K562 (cell line): ENCODE data around the gene MTMR3. TPM values are rescaled to one million over a fixed set of nuclear protein-coding genes. Genes with fewer than 3 reads are reported as not detected.
A peak's percentile ranks its signal among the peaks of the same experiment; 100 is the strongest.

ENCODE experiments used
- ATF7 ChIP-seq: fragments of 450-650 bp; IDR thresholded peaks from 2 replicates; pipeline ENCODE4 v1.7.1; 2014; ENCODE audit warnings: mild to moderate bottlenecking, moderate library complexity
- CBX8 ChIP-seq: fragments of 200-600 bp; sonication (generic); IDR thresholded peaks from 2 replicates; pipeline ENCODE4 v1.6.1; 2012; ENCODE audit warnings: borderline replicate concordance, mixed run types, low read depth, mild to moderate bottlenecking, moderate library complexity, mixed read lengths, low read length, control low read depth, inconsistent platforms; ENCODE audit not compliant: poor library complexity, severe bottlenecking; ENCODE audit errors: extremely low read depth
- CC2D1A ChIP-seq: fragments of 450-650 bp; IDR thresholded peaks from 2 replicates; pipeline ENCODE4 v1.6.1; 2017; ENCODE audit warnings: mild to moderate bottlenecking
- CEBPG ChIP-seq, 3 experiments: fragments of 200-800 bp in 1 of 3; sonication (Bioruptor generic) in 1 of 3; sonication (generic) in 1 of 3; formaldehyde crosslinking in 1 of 3; IDR thresholded peaks in 2 of 3; conservative IDR thresholded peaks in 1 of 3; 2 replicates each; pipeline versions ENCODE4 v1.6.1 to v1.8.0; 2016 to 2022; ENCODE audit warnings: missing compliant biosample characterization in 2 of 3, missing genetic modification characterization in 2 of 3, mild to moderate bottlenecking in 1 of 3, missing genetic modification reagents in 1 of 3
- FIP1L1 ChIP-seq: fragments of 200-400 bp; formaldehyde crosslinking; IDR thresholded peaks from 2 replicates; pipeline ENCODE4 v1.6.1; 2018; ENCODE audit warnings: mild to moderate bottlenecking, low read depth, low read length; ENCODE audit not compliant: poor library complexity, severe bottlenecking
- KLF1 ChIP-seq: fragments of 450-650 bp; IDR thresholded peaks from 2 replicates; pipeline ENCODE4 v1.6.1; 2016; ENCODE audit warnings: missing genetic modification characterization, missing compliant biosample characterization
- NRF1 ChIP-seq, 2 experiments: fragments of 450-650 bp; IDR thresholded peaks in 1 of 2; conservative IDR thresholded peaks in 1 of 2; 2 replicates each; pipeline ENCODE4 v1.6.1; 2014; ENCODE audit warnings: mild to moderate bottlenecking in 2 of 2
- PTBP1 ChIP-seq: fragments of 200-400 bp; formaldehyde crosslinking; IDR thresholded peaks from 2 replicates; pipeline ENCODE4 v1.6.1; 2017; ENCODE audit warnings: low read depth, low read length
- RBM15 ChIP-seq: fragments of 200-400 bp; formaldehyde crosslinking; IDR thresholded peaks from 2 replicates; pipeline ENCODE4 v1.6.1; 2018; ENCODE audit warnings: mild to moderate bottlenecking, low read length, moderate library complexity; ENCODE audit not compliant: insufficient read depth
- SIN3B ChIP-seq: fragments of 450-650 bp; IDR thresholded peaks from 2 replicates; pipeline ENCODE4 v1.6.1; 2017; ENCODE audit warnings: low read depth, mild to moderate bottlenecking, moderate library complexity
- SMAD4 ChIP-seq: fragments of 250-450 bp; sonication (Bioruptor Pico); conservative IDR thresholded peaks from 2 replicates; pipeline ENCODE4 v1.8.0; 2021; ENCODE audit warnings: inconsistent platforms, mild to moderate bottlenecking, moderate library complexity
- SMARCB1 ChIP-seq: IDR thresholded peaks from 2 replicates; pipeline ENCODE4 v1.6.1; 2011; ENCODE audit warnings: improper control_type of control experiment, low read depth; ENCODE audit not compliant: insufficient read length
- TEAD2 ChIP-seq: fragments of 450-650 bp; IDR thresholded peaks from 2 replicates; pipeline ENCODE4 v1.6.1; 2016; ENCODE audit warnings: missing genetic modification characterization, control low read depth, missing compliant biosample characterization
- XRCC3 ChIP-seq: fragments of 450-650 bp; IDR thresholded peaks from 2 replicates; pipeline ENCODE4 v1.6.1; 2017; ENCODE audit warnings: mild to moderate bottlenecking, moderate library complexity
- YY1 ChIP-seq, 3 experiments: IDR thresholded peaks; 2 replicates each; pipeline ENCODE4 v1.6.1; 2011; ENCODE audit warnings: low read length in 2 of 3, mild to moderate bottlenecking in 2 of 3, moderate library complexity in 2 of 3, borderline replicate concordance in 1 of 3, control low read depth in 1 of 3, low read depth in 1 of 3; ENCODE audit not compliant: insufficient read depth in 3 of 3, insufficient replicate concordance in 2 of 3, control insufficient read depth in 1 of 3, insufficient read length in 1 of 3; ENCODE audit errors: extremely low read depth in 1 of 3
- ZBTB11 ChIP-seq, 3 experiments: fragments of 200-800 bp in 1 of 3; fragments of 250-450 bp in 1 of 3; fragments of 450-650 bp in 1 of 3; sonication (Bioruptor Pico) in 1 of 3; sonication (Bioruptor generic) in 1 of 3; formaldehyde crosslinking in 1 of 3; IDR thresholded peaks; 2 replicates each; pipeline versions ENCODE4 v1.6.1 to v1.8.0; 2016 to 2022; ENCODE audit warnings: mild to moderate bottlenecking in 2 of 3, missing genetic modification characterization in 2 of 3, missing compliant biosample characterization in 1 of 3, moderate library complexity in 1 of 3
- ZNF449 ChIP-seq: fragments of 250-450 bp; sonication (Bioruptor Pico); IDR thresholded peaks from 2 replicates; pipeline ENCODE4 v1.8.0; 2022; ENCODE audit warnings: moderate library complexity, mild to moderate bottlenecking, inconsistent platforms
- polyA plus RNA-seq, 8 experiments: library from polyadenylated mRNA; depleted of rRNA in 4 of 8; stranded (reverse) in 5 of 8; unstranded in 3 of 8; fragments of >200 nt; fragmentation: Nextera tagmentation in 2 of 8; fragmentation: Illumina TruSeq in 1 of 8; extraction: Ambion mirVana in 2 of 8; extraction: Trizol in 1 of 8; gene quantifications; 2 replicates each; pipeline versions ENCODE4 v1.2.1 to v1.2.3, GENCODE V29; 2011 to 2014; ENCODE audit warnings: inconsistent platforms in 1 of 8, missing spikeins in 1 of 8
- total RNA-seq, 7 experiments: library from RNA; depleted of rRNA in 6 of 7; stranded (reverse); fragments of >200 nt in 6 of 7; fragmentation: Illumina TruSeq in 2 of 7; extraction: Trizol in 2 of 7; gene quantifications; 2 replicates each; pipeline versions ENCODE4 v1.2.1 to v1.2.3, GENCODE V29; 2011 to 2021; ENCODE audit warnings: low replicate concordance in 1 of 7
- TF ChIP-seq, protein P1 (sequence below), 2 experiments: fragments of 450-650 bp; conservative IDR thresholded peaks; 2 replicates each; pipeline ENCODE4 v1.6.1; 2017; ENCODE audit warnings: mild to moderate bottlenecking in 2 of 2, moderate library complexity in 2 of 2

The MTMR3 gene
- total and polyA plus RNA-seq, 9 of the 15 experiments (the other 6 are each of a cell fraction or from before 2014, with no cell fraction given) = 1.6 to 13.7 (median 7.9) TPM

DNA sequence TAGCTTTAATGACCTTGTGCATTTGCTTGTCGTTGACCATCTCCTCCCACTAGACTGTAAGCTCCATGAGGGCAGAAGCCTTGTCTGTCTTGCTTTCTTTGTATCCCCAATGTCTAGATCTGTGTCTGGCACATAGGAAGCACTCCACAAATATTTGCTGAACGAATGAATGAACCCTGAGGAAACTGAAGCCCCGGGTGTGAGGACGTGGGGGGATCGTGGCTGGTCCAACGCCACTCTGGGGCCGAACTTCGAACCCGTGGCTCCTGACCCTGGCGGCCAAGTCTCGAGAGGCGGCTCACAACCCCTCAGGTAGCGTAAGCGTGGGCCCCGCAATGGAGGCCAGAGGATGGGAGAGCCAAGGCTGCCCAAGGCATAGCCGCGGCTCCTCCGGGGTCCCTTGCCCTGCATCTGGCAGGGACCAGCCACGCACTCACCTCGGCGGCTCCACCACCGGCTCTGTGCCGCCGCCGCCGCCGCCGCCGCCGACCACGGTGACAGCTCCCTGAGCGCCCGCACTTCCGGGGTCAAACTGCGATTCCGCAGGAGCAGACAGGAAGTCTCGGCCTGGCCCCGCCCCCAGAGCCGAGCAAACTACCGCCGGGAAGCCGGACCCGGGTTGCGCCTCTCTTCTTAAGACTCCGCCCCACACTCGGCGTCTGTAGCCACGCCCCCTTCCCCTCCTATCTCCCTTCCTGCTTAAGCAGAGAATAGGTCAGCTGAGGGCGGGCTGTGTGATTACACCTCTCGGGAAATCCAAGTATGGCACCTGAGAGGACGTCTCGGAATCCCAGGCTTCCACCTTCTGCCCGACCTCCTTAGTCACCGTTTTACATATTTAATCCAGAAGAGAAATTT lies 45.0 kb upstream of the MTMR3 start, which contains the start of gene ASCC2 (continued):
- TF ChIP-seq CC2D1A = peak; percentile 99
- no peak for TF ChIP-seq TEAD2 (tag)
- TF ChIP-seq FIP1L1 = peak; percentile 39
- no peak for TF ChIP-seq CEBPG (CRISPR knock-in tag; IDR thresholded peaks at IDR 0.05)
- no peak for TF ChIP-seq CEBPG (tag; conservative IDR thresholded peaks at IDR 0.05 in 1 of 2, IDR thresholded peaks at IDR 0.05 in 1 of 2)
- TF ChIP-seq SMARCB1 = no peak
- no peak for TF ChIP-seq CBX8
- TF ChIP-seq ATF7 = peak; percentile 73
- peak; percentile 76 for TF ChIP-seq SMAD4 (CRISPR knock-in tag)
- no peak for TF ChIP-seq ZNF449 (CRISPR knock-in tag)
- TF ChIP-seq, protein P1, sequence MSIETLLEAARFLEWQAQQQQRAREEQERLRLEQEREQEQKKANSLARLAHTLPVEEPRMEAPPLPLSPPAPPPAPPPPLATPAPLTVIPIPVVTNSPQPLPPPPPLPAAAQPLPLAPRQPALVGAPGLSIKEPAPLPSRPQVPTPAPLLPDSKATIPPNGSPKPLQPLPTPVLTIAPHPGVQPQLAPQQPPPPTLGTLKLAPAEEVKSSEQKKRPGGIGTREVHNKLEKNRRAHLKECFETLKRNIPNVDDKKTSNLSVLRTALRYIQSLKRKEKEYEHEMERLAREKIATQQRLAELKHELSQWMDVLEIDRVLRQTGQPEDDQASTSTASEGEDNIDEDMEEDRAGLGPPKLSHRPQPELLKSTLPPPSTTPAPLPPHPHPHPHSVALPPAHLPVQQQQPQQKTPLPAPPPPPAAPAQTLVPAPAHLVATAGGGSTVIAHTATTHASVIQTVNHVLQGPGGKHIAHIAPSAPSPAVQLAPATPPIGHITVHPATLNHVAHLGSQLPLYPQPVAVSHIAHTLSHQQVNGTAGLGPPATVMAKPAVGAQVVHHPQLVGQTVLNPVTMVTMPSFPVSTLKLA (conservative IDR thresholded peaks at IDR 0.05) = peak in 1 of 2 experiments; percentile 64; a peak in 2 of 4 replicates
- TF ChIP-seq PTBP1 = no peak
- no peak for TF ChIP-seq XRCC3
- peak in 1 of 3 experiments; percentile 78; a peak in 2 of 6 replicates for TF ChIP-seq ZBTB11 (CRISPR knock-in tag; IDR thresholded peaks at IDR 0.05)
- no peak for TF ChIP-seq KLF1 (tag)
- no peak for TF ChIP-seq RBM15
- no peak for TF ChIP-seq SIN3B
- TF ChIP-seq NRF1 (conservative IDR thresholded peaks at IDR 0.05 in 1 of 2, IDR thresholded peaks at IDR 0.05 in 1 of 2) = peak; percentile 68 to 75
- peak in 2 of 3 experiments; percentile 18 to 27 for TF ChIP-seq YY1 (IDR thresholded peaks at IDR 0.05; ENCODE audit: borderline replicate concordance in 1 of 3, control insufficient read depth in 1 of 3, extremely low read depth in 1 of 3, insufficient read depth in 3 of 3, insufficient read length in 1 of 3, insufficient replicate concordance in 2 of 3, low read depth in 1 of 3, low read length in 2 of 3)
